ENCODE results near the gene FBLN1.

DNA sequence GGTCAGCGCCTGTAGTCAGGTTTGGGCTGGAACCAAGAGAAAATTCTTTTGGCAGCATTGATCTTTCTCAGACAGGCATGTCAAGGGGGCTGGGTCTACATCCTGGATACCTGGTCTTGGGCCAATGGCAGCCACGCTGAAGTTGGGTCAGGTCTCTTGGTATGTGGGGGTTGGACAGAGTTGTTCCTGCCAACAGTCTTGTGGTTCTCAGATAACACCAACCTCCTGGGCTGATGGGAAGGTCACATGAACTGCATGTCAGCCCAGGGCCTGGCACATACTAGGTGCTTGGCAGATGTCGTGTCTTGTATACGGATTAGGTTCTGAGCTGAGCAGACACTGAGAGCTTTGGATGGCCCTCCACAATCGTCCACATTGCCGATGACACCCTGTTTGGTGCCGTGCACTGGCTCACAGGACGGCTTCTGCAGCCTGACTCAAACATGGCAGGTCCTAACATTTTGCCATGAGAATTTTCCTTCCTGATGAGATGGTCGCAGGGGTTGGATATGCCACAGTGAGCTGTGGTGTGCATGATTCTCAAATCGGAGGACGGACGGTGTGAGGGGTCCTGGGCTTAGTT, 42.0 kb downstream of the FBLN1 start:
- TF ChIP-seq, protein P1, sequence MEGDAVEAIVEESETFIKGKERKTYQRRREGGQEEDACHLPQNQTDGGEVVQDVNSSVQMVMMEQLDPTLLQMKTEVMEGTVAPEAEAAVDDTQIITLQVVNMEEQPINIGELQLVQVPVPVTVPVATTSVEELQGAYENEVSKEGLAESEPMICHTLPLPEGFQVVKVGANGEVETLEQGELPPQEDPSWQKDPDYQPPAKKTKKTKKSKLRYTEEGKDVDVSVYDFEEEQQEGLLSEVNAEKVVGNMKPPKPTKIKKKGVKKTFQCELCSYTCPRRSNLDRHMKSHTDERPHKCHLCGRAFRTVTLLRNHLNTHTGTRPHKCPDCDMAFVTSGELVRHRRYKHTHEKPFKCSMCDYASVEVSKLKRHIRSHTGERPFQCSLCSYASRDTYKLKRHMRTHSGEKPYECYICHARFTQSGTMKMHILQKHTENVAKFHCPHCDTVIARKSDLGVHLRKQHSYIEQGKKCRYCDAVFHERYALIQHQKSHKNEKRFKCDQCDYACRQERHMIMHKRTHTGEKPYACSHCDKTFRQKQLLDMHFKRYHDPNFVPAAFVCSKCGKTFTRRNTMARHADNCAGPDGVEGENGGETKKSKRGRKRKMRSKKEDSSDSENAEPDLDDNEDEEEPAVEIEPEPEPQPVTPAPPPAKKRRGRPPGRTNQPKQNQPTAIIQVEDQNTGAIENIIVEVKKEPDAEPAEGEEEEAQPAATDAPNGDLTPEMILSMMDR (IDR thresholded peaks at IDR 0.05) = no peak
- TF ChIP-seq POLR2A (IDR thresholded peaks at IDR 0.05) (no peak), POLR2AphosphoS5 (IDR thresholded peaks at IDR 0.05) (no peak)

Measured in transverse colon (tissue), 4 donors.